SK-MEL-5 (cell line): Measurements from ENCODE around the gene RFX3. TPM values are rescaled to one million over a fixed set of nuclear protein-coding genes. Genes with fewer than 3 reads are reported as not detected.
A peak's percentile ranks its signal among the peaks of the same experiment; 100 is the strongest.

ENCODE experiments used
- DNase-seq: peaks from one replicate; pipeline ENCODE4 v3.0.0-alpha.2; 2016; ENCODE audit warnings: low read depth, low spot score
- in situ Hi-C: cut with HindIII; loops from 2 replicates; pipeline ENCODE4 v1.10.0; 2016; ENCODE audit warnings: low sequenced_read_pairs, high pct_unique_total_duplicates, low pct_unique_long_range_greater_than_20kb
- total RNA-seq: library from RNA; depleted of rRNA; stranded (reverse); fragments of >200 nt; shearing (Covaris generic); gene quantifications from 2 replicates; pipeline ENCODE4 v1.2.3, GENCODE V29; 2014

RFX3 gene
- total RNA-seq, 1 experiment from 2014 or later = 4.8 TPM

GRCh38 chr9:3517377-3518048 lies 8.3 kb downstream of the RFX3 start:
- DNase-seq = no peak
- in situ Hi-C loops = no loop called here

GRCh38 chr9:3516667-3517330 lies 9.0 kb downstream of the RFX3 start:
- DNase-seq = no peak
- in situ Hi-C loops = no loop called here

- in situ Hi-C loops = no loop called here
- no peak for DNase-seq
These were observed 10.4 kb downstream of the RFX3 start for GRCh38 chr9:3515405-3515804.

GRCh38 chr9:3514786-3515185 lies 11.0 kb downstream of the RFX3 start:
- no peak for DNase-seq
- in situ Hi-C loops = no loop called here

- in situ Hi-C loops = no loop called here
- no peak for DNase-seq
These were observed 12.5 kb downstream of the RFX3 start for GRCh38 chr9:3513265-3513818.

GRCh38 chr9:3511551-3511950 lies 14.2 kb downstream of the RFX3 start:
- in situ Hi-C loops = no loop called here
- DNase-seq = no peak

- no peak for DNase-seq
- in situ Hi-C loops = no loop called here
These were observed 15.0 kb downstream of the RFX3 start for GRCh38 chr9:3510796-3511195.

GRCh38 chr9:3509926-3510325 lies 15.9 kb downstream of the RFX3 start:
- in situ Hi-C loops = no loop called here
- no peak for DNase-seq

- in situ Hi-C loops = no loop called here
- peak; percentile 62 for DNase-seq
These were observed 17.1 kb downstream of the RFX3 start for GRCh38 chr9:3508521-3509291.

GRCh38 chr9:3508078-3508431 lies 17.7 kb downstream of the RFX3 start:
- no peak for DNase-seq

GRCh38 chr9:3507395-3508077 lies 18.3 kb downstream of the RFX3 start:
- in situ Hi-C loops = no loop called here
- DNase-seq = no peak

More at GRCh38 chr9:3508078-3508431, 17.7 kb downstream of the RFX3 start:
- in situ Hi-C loops = no loop called here

GRCh38 chr9:3506164-3506563 lies 19.6 kb downstream of the RFX3 start:
- in situ Hi-C loops = no loop called here
- no peak for DNase-seq

GRCh38 chr9:3502560-3503398 lies 23.0 kb downstream of the RFX3 start:
- in situ Hi-C loops = no loop called here
- no peak for DNase-seq

- in situ Hi-C loops = no loop called here
- DNase-seq = no peak
These were observed 25.8 kb downstream of the RFX3 start for GRCh38 chr9:3500044-3500443.

GRCh38 chr9:3498691-3499090 lies 27.1 kb downstream of the RFX3 start:
- DNase-seq = no peak
- in situ Hi-C loops = no loop called here

- in situ Hi-C loops = no loop called here
- DNase-seq = no peak
These were observed 27.9 kb downstream of the RFX3 start for GRCh38 chr9:3497857-3498256.

- in situ Hi-C loops = no loop called here
- DNase-seq = no peak
These were observed 28.4 kb downstream of the RFX3 start for GRCh38 chr9:3497401-3497800.
